OCI-M1 (cell line): ENCODE results near the gene AKNA.

Experiments used
- DNase-seq: peaks from one replicate; lab custom pipeline; 2025; lab: John Stamatoyannopoulos, UW

AKNA gene

GRCh38 chr9:114387680-114388356 is at the start of gene AKNA:
AKNA (minus strand) TSS chr9:114387982; CDS start chr9:114381333, 6,649 bp downstream.
- DNase-seq, result no peak

GRCh38 chr9:114437401-114437893 is 49.7 kb upstream of the AKNA start:
- no peak for DNase-seq

GRCh38 chr9:114434878-114435311 is 47.1 kb upstream of the AKNA start:
- DNase-seq, result peak; percentile 26

- no peak for DNase-seq
Measured at GRCh38 chr9:114433720-114434255, 46.0 kb upstream of the AKNA start.

- no peak for DNase-seq
Measured at GRCh38 chr9:114433086-114433485, 45.3 kb upstream of the AKNA start.

- no peak for DNase-seq
Measured at GRCh38 chr9:114432323-114433067, 44.7 kb upstream of the AKNA start.

- no peak for DNase-seq
Measured at GRCh38 chr9:114431770-114432169, 44.0 kb upstream of the AKNA start.

- DNase-seq, result no peak
Measured at GRCh38 chr9:114431003-114431402, 43.2 kb upstream of the AKNA start.

GRCh38 chr9:114430457-114430856 is 42.7 kb upstream of the AKNA start:
- DNase-seq, result no peak

GRCh38 chr9:114429488-114429887 is 41.7 kb upstream of the AKNA start:
- no peak for DNase-seq

GRCh38 chr9:114428466-114428865 is 40.7 kb upstream of the AKNA start:
- DNase-seq, result no peak

GRCh38 chr9:114427644-114428043 is 39.9 kb upstream of the AKNA start:
- no peak for DNase-seq

- DNase-seq, result no peak
Measured at GRCh38 chr9:114426046-114426948, 38.5 kb upstream of the AKNA start.

- DNase-seq, result no peak
Measured at GRCh38 chr9:114425126-114425525, 37.3 kb upstream of the AKNA start.

GRCh38 chr9:114424126-114424525 is 36.3 kb upstream of the AKNA start:
- DNase-seq, result no peak

GRCh38 chr9:114423181-114423580 is 35.4 kb upstream of the AKNA start:
- DNase-seq, result no peak

GRCh38 chr9:114421147-114421546 is 33.4 kb upstream of the AKNA start:
- DNase-seq, result no peak

GRCh38 chr9:114419796-114420195 is 32.0 kb upstream of the AKNA start:
- no peak for DNase-seq

GRCh38 chr9:114418053-114418452 is 30.3 kb upstream of the AKNA start:
- no peak for DNase-seq

- peak; percentile 13 for DNase-seq
Measured at GRCh38 chr9:114417511-114417910, 29.7 kb upstream of the AKNA start.

GRCh38 chr9:114416906-114417305 is 29.1 kb upstream of the AKNA start:
- DNase-seq, result no peak

- no peak for DNase-seq
Measured at GRCh38 chr9:114416290-114416689, 28.5 kb upstream of the AKNA start.
